Fibroblast of peridontal ligament (primary cell): ENCODE measurements around the gene TTF1.

Experiments
- DNase-seq: peaks from one replicate; pipeline ENCODE4 v3.0.0-alpha.2; 2010; ENCODE audit errors: extremely low read depth

The TTF1 gene

GRCh38 chr9:132366481-132366880, 40.2 kb downstream of the TTF1 start:
- DNase-seq: peak; percentile 12

- no peak for DNase-seq
These were observed 40.7 kb downstream of the TTF1 start for GRCh38 chr9:132365986-132366385.

- no peak for DNase-seq
These were observed 42.6 kb downstream of the TTF1 start for GRCh38 chr9:132364068-132364467.

DNA sequence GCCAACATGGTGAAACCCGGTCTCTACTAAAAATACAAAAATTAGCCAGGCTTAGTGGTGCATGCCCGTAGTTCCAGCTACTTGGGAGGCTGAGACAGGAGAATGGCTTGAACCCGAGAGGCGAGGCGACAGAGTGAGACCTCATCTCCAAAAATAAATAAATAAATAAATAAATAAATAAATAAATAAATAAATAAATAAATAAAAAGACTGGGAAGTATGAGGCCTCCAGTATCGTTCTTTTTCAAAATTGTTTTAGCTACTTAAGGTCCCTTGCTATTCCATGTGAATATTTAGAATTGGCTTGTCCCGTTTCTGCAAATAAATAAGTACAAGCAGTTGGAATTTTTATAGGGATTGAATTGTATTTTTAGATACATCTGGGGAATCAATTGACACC, 48.9 kb downstream of the TTF1 start:
- no peak for DNase-seq

- no peak for DNase-seq
These were observed 50.2 kb downstream of the TTF1 start for GRCh38 chr9:132356324-132356924.

DNA sequence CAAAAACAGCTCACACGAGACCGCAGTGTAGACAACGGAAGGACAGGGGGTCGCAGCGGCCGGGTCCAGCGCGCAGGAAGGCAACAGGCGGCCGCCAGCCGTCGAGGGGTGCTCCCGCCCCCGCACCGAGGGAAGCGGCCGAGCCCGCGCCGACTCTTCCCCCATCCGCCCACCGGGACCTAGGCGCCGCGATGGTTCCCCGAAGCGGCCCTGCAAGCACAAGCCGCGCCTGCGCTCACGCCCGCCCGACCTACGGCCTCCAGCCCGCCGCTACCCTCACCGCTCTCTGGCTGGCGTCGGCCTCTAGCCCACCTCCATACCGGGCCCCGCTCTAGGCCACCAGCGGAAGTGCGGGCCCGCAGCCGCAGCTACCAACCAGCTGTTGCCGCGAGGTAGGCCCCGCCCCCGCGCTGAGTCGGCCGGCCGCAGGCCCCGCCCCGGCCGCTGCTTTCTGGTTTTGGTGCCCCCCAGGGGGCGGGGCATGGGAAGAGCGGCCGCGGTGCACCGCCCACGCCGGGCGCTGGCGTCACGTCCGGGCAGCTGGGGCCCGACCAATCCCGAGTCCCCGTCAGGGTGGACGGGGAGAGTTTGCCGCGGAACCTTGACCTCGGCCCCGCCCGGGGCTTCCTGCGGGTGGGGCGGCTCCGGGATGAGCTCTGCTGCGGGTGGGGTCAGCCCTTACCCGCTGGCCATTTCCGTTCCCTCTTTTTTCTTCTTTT, 51.8 kb downstream of the TTF1 start, which contains the start of gene SETX:
SETX (minus strand) TSS at position 350 of the 719 bp plus-strand sequence. CDS start 5,558 bp downstream, outside the sequence.
- DNase-seq: peak; percentile 92

GRCh38 chr9:132351404-132352045, 55.1 kb downstream of the TTF1 start:
- DNase-seq: peak; percentile 31

- DNase-seq: peak; percentile 70
These were observed 55.8 kb downstream of the TTF1 start for GRCh38 chr9:132350861-132351315.

DNA sequence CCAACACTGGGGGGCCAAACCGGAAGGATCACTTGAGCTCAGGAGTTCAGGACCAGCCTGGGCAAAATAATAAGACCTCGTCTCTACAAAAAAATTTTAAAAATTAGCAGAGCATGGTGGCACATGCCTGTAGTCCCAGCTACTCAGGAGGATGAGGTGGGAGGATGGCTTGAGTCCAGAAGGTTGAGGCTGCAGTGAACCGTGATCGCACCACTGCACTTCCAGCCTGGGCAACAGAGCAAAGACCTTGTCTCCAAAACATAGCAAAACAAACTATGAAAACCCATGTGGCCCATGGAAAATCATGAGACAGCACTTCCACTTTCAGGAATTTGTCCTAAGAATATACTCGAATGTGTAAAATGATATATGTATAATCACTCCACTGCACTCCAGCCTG, 58.0 kb downstream of the TTF1 start:
- peak; percentile 4 for DNase-seq

- no peak for DNase-seq
These were observed 60.5 kb downstream of the TTF1 start for GRCh38 chr9:132346177-132346576.

DNA sequence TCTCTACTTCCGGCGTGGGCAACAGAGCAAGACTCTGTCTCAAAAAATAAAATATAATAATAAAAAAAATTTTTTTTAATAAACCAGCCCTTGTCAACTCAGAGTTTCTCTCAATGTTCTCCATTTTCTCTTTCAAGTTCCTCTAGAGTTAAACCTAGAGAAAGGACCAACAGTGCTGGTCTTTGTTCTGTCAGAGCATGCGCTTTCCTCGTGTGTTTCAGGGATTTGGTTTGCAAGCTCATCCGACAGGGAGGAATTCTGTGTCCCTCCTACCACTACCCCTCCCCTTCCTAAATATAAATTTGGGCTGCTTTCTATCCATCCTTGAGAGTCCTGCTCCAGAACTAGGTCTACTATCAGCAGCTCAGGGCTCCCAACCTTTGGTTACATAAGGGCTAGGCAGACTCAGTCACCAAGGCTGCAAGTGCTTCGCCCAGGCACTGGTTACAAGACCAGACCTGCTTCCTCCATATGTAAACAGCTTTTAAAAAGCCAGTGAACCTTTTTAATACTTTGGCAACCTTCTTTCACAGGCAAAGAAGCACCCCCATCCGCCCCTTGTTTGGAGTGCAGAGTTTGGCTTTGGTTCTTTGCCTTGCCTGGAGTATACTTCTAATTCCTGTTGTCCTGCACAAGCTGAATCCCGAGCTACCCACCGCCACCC, 65.3 kb downstream of the TTF1 start:
- no peak for DNase-seq

DNA sequence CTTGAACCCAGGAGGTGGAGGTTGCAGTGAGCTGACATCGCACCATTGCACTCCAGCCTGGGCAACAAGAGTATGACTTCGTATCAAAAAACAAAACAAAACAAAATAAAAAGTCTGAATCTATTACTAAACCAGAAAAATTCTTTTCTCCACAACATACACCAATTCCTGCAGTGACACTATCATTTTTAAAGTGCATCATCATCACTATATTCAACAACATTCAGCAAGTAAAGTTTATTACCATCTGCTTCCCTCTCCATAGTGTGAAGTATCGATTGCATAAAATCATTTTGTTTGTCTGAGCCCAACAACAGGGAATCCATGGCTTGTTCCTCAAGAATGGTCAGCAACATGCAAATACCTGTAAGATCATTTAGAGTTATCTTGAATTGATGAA, 72.3 kb downstream of the TTF1 start:
- DNase-seq: no peak

DNA sequence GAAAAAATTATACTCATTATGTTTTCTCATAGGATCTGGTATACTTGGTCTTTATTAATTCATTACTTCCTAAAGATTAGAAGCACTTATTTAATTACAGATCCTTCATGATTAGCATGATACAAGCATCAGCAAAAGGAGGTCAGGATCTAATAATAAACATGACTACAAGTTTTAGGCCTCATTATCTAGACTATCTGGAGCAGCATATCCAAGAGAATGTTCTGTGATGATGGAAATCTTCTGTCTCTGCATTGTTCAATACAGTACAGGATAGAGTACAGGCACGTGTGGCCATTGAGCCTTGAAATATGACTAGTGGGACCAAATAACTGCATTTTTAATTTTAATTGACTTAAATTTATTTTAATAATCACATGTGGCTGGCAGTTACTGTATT, 73.1 kb downstream of the TTF1 start:
- DNase-seq: no peak

DNA sequence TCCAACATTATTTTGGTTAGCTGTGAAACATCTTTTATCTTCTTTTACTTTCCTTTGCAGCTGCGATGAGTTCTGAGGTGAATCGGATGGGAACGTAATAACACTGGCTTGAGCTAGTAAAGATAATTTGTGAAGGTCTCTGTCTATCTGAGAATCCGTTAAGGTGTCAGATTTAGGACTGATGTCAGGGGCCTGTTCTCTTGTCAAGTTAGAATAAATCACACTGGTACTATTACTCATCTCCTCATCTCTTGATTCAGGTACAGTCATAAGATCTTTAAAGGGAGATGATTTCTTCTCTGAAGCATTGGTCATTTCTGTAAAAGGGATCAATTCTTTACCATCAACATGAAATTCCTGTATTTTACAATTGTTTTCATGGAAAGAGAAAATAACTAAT, 78.1 kb downstream of the TTF1 start:
- no peak for DNase-seq

GRCh38 chr9:132327537-132327936, 79.1 kb downstream of the TTF1 start:
- DNase-seq: no peak
